ENCODE measurements around the gene HMGB3.
"Not testable (repeated sequence)": the region's sequence is repeated elsewhere in the genome, so short reads cannot be mapped to it uniquely, and the experiment has no call there.

Gene HMGB3

DNA sequence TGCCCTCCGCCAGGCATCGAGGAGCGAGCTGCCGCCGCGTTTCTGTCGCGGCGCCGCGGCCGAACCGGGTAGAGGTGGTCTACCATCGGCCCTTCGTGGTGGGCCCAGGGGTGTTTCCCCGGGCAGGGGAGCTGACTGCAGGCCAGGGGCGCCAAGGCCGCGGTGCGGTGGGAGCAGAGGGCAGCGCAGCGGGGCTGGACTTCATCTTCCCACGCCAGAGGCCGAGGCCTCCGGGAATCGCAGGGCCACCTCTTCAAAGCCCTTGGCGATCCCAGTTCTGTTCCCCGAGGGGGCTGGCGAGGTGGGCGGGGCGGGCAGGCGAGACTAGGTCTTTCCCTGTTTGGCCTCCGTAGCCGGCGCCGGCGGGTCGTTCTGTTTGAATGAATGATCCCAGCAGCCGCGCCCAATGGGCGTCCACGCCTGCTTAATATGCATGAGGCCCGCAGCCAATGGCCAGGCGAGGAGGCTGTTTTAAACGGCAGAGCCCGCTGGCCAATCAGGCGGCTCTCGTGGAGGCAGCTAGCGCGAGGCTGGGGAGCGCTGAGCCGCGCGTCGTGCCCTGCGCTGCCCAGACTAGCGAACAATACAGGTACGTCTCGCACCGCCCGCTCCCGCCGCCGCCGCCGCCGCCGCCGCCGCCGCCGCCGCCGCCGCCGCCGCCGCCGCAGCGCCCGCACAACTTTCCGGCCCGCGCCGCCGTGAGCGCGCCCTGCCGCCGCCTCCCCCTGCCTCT is at the start of gene HMGB3:
TSS of gene HMGB3 (plus strand) at position 548 of the 733 bp plus-strand sequence. CDS start 2,265 bp downstream, outside the sequence.
- peak; percentile 93 for DNase-seq

DNA sequence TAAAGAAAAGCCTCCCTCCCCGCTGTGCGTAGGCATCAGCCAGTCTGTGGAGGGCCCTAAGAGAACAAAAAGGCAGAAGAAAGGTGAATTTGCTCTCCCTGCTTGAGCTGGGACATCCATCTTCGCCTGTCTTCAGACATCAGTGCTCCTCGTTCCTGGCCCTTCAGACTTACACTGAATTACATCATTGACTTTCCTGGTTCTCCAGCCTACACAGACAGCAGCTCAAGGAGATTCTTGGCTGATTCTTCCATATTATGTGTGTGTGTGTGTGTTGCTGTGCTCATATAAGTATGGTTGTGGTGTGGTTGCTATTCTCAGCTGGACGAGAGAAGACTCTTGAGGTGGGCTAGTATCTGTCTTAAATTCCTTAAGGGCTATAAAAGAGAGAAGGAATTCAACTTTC is 49.2 kb upstream of the HMGB3 start:
- no peak for DNase-seq

DNA sequence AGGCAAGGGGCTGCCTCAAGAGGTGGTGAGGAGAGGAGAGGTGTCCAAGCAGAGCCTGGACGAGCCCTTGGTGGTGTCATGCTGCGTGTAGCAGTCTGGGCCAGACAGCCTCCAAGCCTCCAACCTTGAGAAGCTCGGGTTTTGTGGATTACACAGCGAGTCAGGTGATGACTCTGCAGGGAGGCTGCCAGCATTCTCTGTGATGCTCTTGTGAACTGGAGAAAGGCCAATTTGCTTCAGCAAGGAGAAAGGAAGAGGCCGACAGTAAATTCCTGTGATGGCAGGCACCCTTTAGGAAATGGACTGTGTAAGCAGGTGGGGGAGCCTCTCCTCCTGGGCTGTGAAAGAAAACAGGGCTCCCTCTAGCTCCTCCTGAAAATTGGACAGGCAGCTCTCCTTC is 48.7 kb upstream of the HMGB3 start:
- DNase-seq = no peak

DNA sequence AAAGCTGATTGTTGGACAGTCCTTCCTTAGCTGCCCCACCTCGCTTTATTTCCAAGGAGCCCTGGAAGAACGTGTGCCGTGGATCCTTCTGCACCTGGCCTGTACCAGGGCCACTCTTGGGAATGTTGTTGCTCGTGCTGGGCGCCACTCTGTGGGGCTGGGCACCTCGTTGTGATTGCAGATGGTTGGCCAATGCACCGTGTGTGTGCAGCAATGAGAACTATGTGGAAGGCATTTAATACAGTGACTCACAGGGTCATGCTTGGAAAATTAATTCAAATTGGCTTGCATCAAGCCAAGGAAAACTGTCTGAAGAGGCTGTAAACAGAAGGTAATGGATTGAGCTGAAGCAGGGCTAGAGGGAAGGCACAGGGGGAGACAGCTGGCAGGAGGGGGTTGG is 47.7 kb upstream of the HMGB3 start:
- DNase-seq = no peak

DNA sequence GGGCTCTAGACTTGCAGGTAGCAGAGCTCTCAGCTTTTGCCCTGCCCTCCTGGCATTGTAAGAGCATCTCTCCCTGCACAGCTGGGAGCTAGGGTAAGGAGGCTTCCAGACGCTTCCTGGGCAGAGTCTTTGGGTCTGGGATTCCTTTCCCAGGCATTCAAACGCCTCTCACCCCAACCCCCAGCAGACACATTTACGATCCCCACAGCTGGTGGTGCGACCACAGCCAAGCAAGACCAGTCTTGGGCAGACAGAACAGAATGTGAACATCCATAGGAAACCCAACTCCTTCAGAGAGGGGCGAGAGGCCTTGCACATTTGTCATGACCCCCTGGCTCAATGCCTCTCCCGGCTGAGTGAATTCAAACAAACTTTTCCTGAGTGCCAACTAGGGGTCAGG is 46.6 kb upstream of the HMGB3 start:
- no peak for DNase-seq

DNA sequence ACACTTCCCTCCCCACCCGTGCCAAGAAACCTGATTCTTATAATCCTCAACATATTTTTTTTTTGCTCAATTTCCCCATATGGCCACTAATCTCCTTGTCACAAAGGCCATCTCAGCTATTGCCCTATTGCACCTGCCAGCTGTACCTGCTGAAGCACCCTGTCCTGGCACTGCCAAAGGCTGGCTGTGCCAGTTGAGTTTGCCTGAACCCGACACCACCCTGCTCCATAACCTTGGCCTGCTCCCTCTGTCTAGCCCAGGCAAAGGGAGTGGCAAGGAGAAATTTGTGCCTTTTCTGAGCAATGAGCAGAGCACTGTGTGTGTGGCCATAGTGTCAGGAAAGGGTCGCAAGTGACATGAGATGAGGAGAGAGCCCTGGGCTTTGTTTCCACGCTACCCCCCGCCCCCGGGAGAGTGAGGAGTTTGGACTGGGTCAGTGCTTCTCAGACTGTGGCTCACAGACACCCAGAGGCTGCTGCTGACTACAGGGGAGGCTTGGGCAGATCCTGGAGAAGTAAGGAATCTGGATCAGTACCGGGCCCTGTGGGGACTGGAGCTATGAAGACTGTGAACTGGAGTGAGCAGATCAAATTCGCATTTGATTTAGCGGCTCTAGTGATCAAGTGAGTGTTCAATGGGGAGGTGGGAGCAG is 42.2 kb upstream of the HMGB3 start:
- DNase-seq = no peak

DNA sequence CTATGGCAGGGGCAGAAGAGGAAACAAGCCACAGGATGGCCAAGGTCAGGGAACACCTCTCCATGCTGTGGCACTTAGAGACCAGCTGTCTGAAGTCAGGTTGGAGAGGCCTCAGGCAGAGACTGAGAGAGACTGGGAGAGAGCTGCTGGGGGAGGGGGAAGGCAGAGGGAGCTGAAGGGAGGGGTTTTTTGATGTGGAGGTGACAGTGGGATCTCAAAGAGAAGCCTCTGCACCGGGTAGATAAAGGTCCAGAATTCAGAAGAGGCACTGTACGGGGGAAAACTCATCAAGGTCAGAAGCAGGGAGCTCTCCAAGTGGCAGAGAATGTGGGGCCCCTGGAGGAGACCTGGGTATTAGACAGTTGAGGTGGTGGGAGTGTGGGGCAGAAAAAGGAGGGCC is 41.6 kb upstream of the HMGB3 start:
- no peak for DNase-seq

DNA sequence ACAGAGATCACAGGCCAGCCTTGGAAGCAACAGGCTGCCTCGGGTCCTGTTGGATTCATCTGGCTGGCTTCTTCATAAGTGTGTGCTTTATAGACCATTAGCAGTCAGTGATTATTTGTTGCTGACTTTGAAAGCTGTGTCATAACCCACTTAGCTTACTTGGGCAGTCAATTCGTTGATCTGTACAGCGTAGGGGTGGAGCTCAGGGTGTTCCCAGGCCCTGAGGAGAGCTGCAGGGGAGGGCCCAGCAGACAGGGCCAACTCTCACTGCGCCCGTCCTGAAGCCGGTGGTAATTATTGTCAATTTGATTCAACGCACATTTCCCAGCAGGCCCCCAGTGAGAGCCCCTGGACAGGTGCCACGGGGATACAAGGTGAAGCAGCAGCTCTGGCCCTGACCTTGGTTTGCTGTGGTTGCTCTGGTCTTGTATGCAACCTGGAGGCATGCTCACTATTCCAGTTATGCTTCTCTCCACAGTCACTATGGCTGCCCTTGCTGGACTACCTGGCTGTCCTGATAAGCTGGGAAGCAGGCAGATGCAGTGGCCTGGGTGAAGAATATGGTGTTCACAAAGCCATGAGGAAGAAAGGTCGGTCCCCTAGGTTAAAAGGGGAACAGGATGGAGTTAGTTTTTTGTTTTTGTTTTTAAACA is 40.1 kb upstream of the HMGB3 start:
- no peak for DNase-seq

DNA sequence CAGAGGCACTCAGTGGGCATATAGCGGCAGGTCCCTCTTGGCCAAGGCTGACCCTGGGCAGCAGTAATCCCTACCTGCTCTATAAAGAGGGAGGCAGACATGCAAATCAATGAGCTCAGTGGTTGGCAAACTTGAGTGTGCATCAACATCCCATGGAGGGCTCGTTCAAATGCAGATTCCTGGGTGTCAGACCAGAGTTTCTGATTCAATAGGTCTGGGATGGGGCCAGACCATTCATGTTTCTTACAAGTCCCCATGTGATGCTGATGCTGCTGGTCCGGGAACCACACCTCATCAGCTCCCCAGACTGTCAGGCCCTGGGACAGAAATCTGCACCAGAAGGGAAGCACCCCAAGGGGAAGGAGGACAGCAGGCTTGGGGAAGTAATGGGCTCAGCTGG is 38.9 kb upstream of the HMGB3 start:
- no peak for DNase-seq

DNA sequence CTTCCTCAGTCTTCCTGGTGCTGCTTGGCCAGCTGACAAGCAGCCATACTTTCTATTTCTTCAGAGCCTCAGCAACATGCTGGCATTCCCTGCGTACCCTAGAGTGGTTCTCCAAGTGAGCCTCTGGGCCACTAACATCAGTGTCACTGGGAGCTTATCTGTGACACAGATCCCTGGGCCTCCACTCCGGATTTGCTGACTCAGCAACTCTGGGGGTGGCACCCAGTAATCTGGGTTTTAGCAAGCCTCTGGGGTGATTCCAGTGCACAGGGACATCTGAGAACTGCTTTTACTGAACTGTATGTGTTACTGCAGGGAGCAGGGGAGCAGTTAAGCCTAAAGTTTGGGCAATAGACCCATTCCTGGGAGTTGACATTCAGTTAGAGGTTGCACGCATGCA is 28.2 kb upstream of the HMGB3 start:
- DNase-seq = no peak

DNA sequence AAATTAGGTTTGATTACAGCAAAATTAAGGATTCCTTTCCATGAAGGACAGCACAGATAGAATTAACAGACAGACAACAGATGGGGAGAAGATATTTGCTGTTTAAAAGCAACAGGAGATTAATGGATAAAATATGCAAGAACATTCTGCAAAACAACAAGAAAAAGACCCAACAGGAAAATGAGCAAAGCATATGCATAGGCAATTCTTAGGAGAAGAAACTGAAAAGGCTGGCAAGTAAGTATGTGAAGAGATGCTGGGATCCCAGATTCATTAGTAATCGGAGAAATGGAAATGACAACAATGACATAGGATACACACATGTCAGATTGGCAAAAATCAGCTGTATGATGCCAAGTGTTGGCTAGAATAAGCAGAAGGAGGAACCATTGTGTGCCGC is 27.5 kb upstream of the HMGB3 start:
- DNase-seq = no peak

DNA sequence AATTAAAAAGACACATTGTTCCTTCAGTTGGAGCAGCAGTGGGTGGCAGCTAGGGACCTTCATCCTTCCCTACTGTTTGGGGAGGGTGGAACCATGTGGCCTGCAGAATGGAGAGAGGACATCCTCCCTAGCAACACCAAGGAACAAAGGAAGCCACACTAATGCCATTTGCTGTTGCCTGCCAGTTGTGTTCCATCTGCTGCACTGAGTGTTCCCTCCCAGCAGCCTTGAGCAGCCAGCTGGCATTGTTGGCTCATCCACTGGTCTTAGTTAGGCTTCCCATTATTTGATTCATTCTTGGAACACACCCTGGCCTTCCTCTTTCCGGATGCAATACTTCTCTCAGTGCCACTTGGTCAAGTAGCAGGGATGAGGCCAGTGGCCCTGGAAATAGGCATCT is 25.0 kb upstream of the HMGB3 start:
- DNase-seq = peak; percentile 48

DNA sequence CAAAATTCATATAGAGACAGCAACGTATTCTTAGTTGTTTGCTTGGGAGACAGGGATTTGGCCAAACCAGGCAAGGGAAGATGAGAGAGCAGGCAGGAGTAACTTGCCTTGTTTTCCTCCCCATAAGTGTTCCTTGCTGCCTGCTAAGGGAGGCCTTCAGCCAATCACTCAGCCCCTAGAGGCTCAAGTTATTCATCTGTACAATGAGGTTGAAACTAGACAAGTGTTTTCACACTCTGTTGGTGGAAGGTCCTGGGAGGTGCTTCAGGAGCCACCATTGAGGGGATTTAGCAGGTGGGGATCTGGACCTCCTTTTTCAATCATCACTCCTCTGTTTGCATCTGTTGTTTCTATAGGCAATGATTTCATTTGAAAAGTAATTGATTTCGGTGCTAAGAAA is 23.6 kb upstream of the HMGB3 start:
- DNase-seq = no peak

DNA sequence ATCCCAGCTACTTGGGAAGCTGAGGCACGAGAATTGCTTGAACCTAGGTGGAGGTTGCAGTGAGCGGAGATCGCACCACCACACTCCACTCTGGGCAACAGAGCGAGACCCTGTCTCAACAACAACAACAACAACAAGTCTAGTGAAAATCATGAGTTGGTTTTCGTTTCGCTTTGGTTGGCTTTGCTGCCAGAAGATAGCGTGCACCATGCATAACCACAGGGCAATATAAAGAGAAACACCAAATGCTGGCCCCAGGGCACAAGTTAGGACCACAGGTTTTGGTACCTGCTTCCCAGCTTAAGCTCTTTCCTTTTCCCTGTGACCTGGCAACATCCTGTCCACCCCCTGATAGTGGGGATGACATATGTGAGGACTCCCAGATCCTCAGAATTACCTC is 21.5 kb upstream of the HMGB3 start:
- DNase-seq = no peak

DNA sequence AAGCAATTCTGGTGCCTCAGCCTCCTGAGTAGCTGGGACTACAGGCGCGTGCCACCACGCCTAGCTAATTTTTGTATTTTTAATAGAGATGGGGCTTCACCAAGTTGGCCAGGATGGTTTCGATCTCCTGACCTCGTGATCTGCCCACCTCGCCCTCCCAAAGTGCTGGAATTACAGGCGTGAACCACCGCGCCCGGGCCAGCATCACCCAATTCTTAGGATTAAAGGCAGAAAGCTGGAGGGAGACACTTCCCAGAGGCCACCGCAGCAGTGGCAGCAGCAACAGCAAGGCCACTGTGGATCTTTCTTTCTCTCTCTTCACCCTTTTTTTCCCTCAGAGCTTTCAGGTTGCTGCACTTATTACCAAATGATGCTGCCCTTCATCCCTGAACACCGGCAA is 18.7 kb upstream of the HMGB3 start:
- DNase-seq = not testable (repeated sequence)

DNA sequence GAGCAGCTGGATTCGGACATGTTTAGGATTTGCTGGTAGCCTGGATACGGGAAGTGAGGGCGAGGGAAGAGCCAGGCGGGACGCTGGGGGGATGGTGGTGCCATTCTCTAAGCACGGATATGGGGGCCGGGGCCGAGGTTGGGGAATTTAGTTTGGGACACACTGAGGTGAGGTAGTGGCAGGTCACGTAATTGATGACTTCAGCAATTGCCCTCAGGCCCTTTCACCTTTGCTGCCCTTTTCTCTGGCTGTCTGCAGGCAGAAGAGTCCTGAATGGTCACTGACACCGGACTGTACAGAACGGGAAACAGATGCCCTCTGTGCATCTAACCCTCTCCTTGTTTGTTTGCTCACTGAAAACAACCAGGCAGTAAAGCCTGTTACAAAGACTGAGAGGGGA is 16.9 kb upstream of the HMGB3 start:
- no peak for DNase-seq

DNA sequence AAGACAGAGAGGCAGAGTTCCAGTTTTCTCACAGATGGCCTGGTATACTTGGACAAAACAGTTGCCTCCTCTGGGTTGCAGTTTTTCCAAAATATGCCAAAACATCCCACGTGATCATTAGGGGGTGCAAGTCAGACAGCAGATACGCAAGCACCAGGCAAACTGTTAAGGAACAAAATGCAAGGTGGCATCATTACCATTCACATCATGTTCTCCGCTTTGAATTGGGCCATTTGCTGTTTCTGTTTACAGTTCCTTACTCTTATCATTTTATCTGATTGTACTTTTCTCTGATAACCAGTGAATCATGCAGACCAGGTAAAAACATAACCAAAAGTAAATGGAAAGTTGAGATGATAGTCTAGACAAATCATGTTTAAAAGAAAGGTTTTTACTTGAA is 16.4 kb upstream of the HMGB3 start:
- no peak for DNase-seq

DNA sequence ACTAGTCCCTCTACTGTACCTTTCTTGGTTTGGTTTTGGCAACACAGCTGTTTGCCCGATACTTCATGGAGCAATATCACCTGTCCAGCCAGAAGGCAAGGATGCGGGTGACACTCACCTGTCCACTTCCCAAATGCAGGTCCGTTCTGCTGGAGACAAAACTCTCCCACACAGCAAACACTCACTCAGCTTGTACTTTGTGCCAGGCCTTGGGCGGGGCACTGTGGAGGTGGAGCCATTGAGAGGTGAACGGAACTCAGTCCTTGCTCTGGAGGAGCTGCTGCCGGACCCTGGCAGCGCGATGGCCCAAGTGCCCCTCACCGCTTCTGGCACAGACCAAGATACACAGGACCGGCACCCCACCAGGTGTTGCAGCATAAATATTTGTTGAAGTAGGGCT is 15.3 kb upstream of the HMGB3 start:
- no peak for DNase-seq

DNA sequence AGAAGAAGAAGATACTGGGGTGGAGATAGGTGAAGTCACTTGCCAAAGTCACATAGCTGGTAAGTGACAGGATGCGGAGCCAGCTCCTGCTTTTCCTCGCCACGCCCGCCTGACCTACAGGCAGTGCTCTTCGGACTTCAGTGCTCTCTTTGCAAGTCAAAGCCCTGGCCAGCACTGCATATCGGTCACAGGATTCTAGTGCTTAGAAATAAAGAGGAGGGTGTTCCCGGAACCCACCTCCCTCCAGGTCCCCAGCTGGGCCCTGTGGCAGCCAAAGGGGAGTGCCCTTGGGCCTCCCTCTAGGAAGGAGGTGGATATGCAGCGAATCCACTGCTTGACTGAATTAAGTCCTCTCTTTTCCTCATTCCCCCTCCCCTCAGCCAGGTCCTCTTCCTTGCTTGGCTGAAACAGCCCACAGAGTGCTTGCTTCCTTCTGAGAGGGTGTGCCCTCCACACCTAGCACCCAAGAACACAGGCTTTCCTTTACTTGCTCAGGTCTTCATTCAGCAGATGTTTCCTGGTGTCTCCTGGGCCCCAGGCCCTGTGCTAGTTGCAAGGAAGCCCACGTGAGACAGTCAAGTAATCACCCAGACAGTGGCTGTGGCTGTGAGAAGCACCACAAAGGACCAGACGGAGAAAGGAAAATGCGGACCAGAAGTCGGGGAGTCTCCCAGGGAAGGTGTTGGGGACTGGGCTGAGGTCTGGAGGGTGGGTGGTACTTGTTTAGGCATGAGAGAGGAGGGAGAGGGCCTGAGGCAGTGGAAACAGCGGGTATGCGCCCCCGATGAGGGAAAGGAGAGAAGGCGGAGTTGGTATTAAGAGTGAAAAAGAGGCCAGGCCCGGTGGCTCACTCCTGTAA is 14.0 kb upstream of the HMGB3 start:
- DNase-seq = no peak

DNA sequence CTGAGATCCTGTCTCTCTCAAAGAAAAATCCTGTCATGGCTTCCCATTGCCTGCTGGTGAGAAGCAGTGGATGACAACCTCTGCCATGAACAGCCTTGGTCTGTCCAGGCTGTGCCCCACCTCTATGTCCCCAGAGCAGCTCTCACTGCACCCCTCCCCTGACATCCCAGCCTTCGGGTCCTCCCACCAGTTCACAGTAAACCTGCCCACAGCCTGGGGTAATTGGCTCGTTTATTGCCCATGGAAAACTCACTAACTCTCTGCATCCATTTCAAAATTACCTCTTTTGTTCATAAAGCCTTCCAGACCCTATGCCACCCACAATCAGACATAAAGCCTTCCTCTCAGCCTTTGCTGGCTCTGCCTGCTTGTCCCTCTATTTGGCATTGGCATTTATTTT is 10.7 kb upstream of the HMGB3 start:
- no peak for DNase-seq

DNA sequence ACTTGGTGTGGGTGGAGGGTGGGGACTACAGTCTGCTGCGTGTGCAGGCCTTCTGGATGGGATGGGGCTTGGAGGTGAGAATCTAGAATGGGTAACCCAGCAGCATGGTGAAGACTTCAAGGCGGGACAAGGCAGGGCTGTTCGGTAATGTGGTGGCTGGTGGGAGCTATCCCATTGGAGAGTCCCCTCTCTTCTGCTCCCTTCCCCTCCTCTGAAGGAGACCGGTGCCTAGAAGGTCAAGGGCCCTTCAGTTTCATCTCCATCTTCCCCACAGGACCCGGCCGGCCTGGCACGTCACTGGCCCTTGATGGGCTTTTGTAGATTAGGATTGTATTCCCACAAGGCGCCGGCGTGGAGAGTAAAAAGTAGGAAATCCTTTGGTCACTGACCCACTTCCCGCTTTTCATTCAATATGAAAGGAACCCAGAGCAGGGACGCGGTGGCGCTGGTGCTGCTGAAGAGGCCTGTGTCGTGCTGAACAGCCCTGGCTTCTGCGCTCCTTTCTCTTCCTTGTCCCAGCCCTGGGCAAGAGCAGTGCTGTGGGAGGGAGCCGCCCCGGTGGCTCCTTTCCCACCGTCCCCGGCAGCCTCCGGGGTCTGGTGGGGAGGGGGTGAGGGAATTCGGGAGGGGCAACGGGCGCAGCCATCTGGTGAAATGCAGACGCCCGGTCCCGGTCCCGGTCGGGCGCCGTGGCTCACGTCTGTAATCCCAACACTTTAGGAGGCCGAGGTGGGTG is 7.3 kb upstream of the HMGB3 start:
- no peak for DNase-seq

DNA sequence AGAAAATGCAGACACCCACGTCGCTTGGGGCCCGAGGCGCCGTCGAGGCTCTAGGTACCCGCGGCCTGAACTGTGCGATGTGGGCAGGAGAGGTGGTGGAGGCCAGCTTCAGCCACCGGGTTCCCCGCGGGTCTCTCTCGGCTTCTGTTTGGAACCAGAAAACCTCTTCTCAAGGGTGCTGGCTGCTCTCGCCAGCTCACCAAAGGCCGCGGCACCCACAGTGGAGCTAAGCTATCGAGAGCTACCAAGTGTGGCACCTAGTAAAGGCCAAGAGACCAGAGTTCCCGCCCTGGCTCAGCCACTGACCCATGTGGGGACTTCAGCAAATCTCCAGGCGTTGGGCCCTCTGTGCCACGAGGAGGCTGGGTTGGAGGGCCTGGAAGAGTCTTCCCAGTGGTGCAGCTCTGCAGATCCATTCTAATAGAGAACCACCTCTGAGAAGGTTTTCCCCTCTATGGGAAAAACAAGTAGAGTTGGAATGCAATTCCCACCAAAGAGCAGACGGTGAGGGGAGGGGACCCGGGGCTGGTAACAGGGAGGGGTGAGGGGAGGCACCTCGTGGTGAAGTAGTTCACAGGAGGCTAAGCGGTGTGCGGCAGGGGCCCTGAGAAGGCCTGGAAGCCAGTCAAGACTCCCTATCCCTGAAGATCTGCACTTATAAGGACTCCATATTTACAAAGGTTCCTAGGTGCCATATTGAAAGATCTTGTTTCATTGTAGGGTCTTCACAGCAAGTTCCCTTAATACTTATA is 5.5 kb upstream of the HMGB3 start:
- DNase-seq = no peak

Data from femur (tissue), 1 donor.